Measurements from ENCODE around the gene SIPA1L3. TPM values are rescaled to one million over a fixed set of nuclear protein-coding genes. Genes with fewer than 3 reads are reported as not detected.
A peak's percentile ranks its signal among the peaks of the same experiment; 100 is the strongest.

SIPA1L3 gene
- total RNA-seq, 1 experiment from 2014 or later, result 5.3 TPM

GRCh38 chr19:37999309-38000213 lies 92.6 kb downstream of the SIPA1L3 start:
- DNase-seq (ENCODE audit: low spot score), result peak; percentile 91

GRCh38 chr19:38001158-38001781 lies 94.3 kb downstream of the SIPA1L3 start:
- DNase-seq (ENCODE audit: low spot score), result no peak

- peak; percentile 95 for DNase-seq (ENCODE audit: low spot score)
Observed at GRCh38 chr19:38003438-38004185, 96.6 kb downstream of the SIPA1L3 start.

- no peak for DNase-seq (ENCODE audit: low spot score)
Observed at GRCh38 chr19:38004186-38004520, 97.1 kb downstream of the SIPA1L3 start.

- peak; percentile 98 for DNase-seq (ENCODE audit: low spot score)
Observed at GRCh38 chr19:38004521-38005223, 97.7 kb downstream of the SIPA1L3 start.

- DNase-seq (ENCODE audit: low spot score), result no peak
Observed at GRCh38 chr19:38005224-38005614, 98.2 kb downstream of the SIPA1L3 start.

- no peak for DNase-seq (ENCODE audit: low spot score)
Observed at GRCh38 chr19:38006361-38007045, 99.5 kb downstream of the SIPA1L3 start.

GRCh38 chr19:38009650-38010242 lies 102.7 kb downstream of the SIPA1L3 start:
- DNase-seq (ENCODE audit: low spot score), result no peak

- no peak for DNase-seq (ENCODE audit: low spot score)
Observed at GRCh38 chr19:38011426-38011825, 104.4 kb downstream of the SIPA1L3 start.

- DNase-seq (ENCODE audit: low spot score), result no peak
Observed at GRCh38 chr19:38012290-38012689, 105.3 kb downstream of the SIPA1L3 start.

GRCh38 chr19:38012944-38013343 lies 105.9 kb downstream of the SIPA1L3 start:
- DNase-seq (ENCODE audit: low spot score), result no peak

GRCh38 chr19:38013913-38014580 lies 107.0 kb downstream of the SIPA1L3 start:
- no peak for DNase-seq (ENCODE audit: low spot score)

GRCh38 chr19:38015216-38015615 lies 108.2 kb downstream of the SIPA1L3 start:
- no peak for DNase-seq (ENCODE audit: low spot score)

- no peak for DNase-seq (ENCODE audit: low spot score)
Observed at GRCh38 chr19:38015761-38016160, 108.8 kb downstream of the SIPA1L3 start.

- no peak for DNase-seq (ENCODE audit: low spot score)
Observed at GRCh38 chr19:38017401-38018151, 110.6 kb downstream of the SIPA1L3 start.

GRCh38 chr19:38018694-38019395 lies 111.8 kb downstream of the SIPA1L3 start:
- DNase-seq (ENCODE audit: low spot score), result no peak

- no peak for DNase-seq (ENCODE audit: low spot score)
Observed at GRCh38 chr19:38019396-38019724, 112.4 kb downstream of the SIPA1L3 start.

- DNase-seq (ENCODE audit: low spot score), result no peak
Observed at GRCh38 chr19:38020311-38020710, 113.3 kb downstream of the SIPA1L3 start.

- no peak for DNase-seq (ENCODE audit: low spot score)
Observed at GRCh38 chr19:38021352-38021751, 114.3 kb downstream of the SIPA1L3 start.

Data from H4 (cell line).